NCI-H1417 (cell line): Measurements from ENCODE around the gene KRT33B.
A peak's percentile ranks its signal among the peaks of the same experiment; 100 is the strongest.
"Not testable (repeated sequence)": the region's sequence is repeated elsewhere in the genome, so short reads cannot be mapped to it uniquely, and the experiment has no call there.

Experiments used
- DNase-seq, 3 experiments: peaks; one replicate each; lab custom pipeline; 2025; lab: John Stamatoyannopoulos, UW

Gene KRT33B

GRCh38 chr17:41393826-41394225, 24.2 kb upstream of the KRT33B start:
- DNase-seq, result no peak

GRCh38 chr17:41393294-41393693, 23.7 kb upstream of the KRT33B start:
- peak in 1 of 3 experiments; percentile 13 for DNase-seq

- no peak for DNase-seq
These were observed 22.7 kb upstream of the KRT33B start for GRCh38 chr17:41392278-41392677.

- DNase-seq, result no peak
These were observed 21.9 kb upstream of the KRT33B start for GRCh38 chr17:41391535-41391934.

- no peak for DNase-seq
These were observed 20.9 kb upstream of the KRT33B start for GRCh38 chr17:41390411-41390938.

GRCh38 chr17:41387670-41388069, 18.1 kb upstream of the KRT33B start:
- DNase-seq, result no peak

GRCh38 chr17:41386227-41386626, 16.6 kb upstream of the KRT33B start:
- no peak for DNase-seq

- no peak for DNase-seq
These were observed 14.1 kb upstream of the KRT33B start for GRCh38 chr17:41383690-41384089.

GRCh38 chr17:41382394-41382793, 12.8 kb upstream of the KRT33B start:
- DNase-seq, result no peak

GRCh38 chr17:41381943-41382342, 12.3 kb upstream of the KRT33B start, which contains the start of gene KRT34:
Gene KRT34, minus strand, starts transcription at chr17:41382306. Its CDS starts 60 bp downstream, at chr17:41382246.
- DNase-seq, result not testable (repeated sequence)

- DNase-seq, result not testable (repeated sequence)
These were observed 10.5 kb upstream of the KRT33B start for GRCh38 chr17:41380091-41380490.

- no peak for DNase-seq
These were observed 7.9 kb upstream of the KRT33B start for GRCh38 chr17:41377546-41377945.

- DNase-seq, result no peak
These were observed 590 bp downstream of the KRT33B start for GRCh38 chr17:41369023-41369422.

- no peak for DNase-seq
These were observed 2.1 kb downstream of the KRT33B start for GRCh38 chr17:41367426-41368075.

- DNase-seq, result no peak
These were observed 3.5 kb downstream of the KRT33B start for GRCh38 chr17:41366070-41366469.

GRCh38 chr17:41363881-41364280, 5.7 kb downstream of the KRT33B start:
- no peak for DNase-seq

- DNase-seq, result no peak
These were observed 9.2 kb downstream of the KRT33B start for GRCh38 chr17:41360296-41360995.

- no peak for DNase-seq
These were observed 15.1 kb downstream of the KRT33B start for GRCh38 chr17:41354536-41354935.

GRCh38 chr17:41352597-41353366, 16.8 kb downstream of the KRT33B start:
- no peak for DNase-seq

GRCh38 chr17:41351177-41351576, 18.4 kb downstream of the KRT33B start:
- no peak for DNase-seq

GRCh38 chr17:41350381-41350878, 19.2 kb downstream of the KRT33B start, which contains the start of gene KRT33A:
Gene KRT33A, minus strand, starts transcription at chr17:41350828. Its CDS starts 61 bp downstream, at chr17:41350767.
- DNase-seq, result not testable (repeated sequence)
